K562 (cell line): ENCODE data around the gene TMEM121B. TPM values are rescaled to one million over a fixed set of nuclear protein-coding genes. Genes with fewer than 3 reads are reported as not detected.

Experiments
- ATAC-seq: fragments of 200-7000 bp; cut with Tn5 transposase; 3 replicates; pipeline ENCODE4 v1.9.1; 2020; ENCODE audit warnings: moderate library complexity
- BruUV-seq: library from RNA; stranded (reverse); fragments of 400-500 nt; replicated peaks from 2 replicates; lab custom pipeline; 2021; lab: Mats Ljungman, UMichigan
- CTCF ChIA-PET: fragments of 300-600 bp; formaldehyde crosslinking; extraction: SDS; loops from one replicate; lab custom pipeline; 2021; ENCODE audit warnings: low intra/inter-chr PET ratio; lab: Yijun Ruan, JAX
- POLR2A ChIA-PET: fragments of 300-600, 350-650 bp; sonication (Branson Sonifier 250); formaldehyde crosslinking; extraction: SDS; loops from one replicate; lab custom pipeline; 2021; ENCODE audit warnings: antibody characterized with exemption, inconsistent platforms; lab: Yijun Ruan, JAX
- DNase-seq, 4 experiments: peaks; one replicate each; pipeline versions ENCODE4 v3.0.0 to v3.0.0-alpha.2; 2011 to 2018; ENCODE audit warnings: low spot score in 3 of 4, mixed read lengths in 3 of 4; ENCODE audit errors: extremely low read depth in 1 of 4
- FAIRE-seq: peaks from 2 replicates; lab custom pipeline; 2011; peaks lifted over from hg19 to GRCh38; lab: Jason Lieb, UNC
- H2AFZ ChIP-seq: 2 replicates; pipeline ENCODE4 v1.6.0; 2011; ENCODE audit warnings: low read depth, low read length, control low read depth, inconsistent platforms
- H3K27ac ChIP-seq: fragments of 200-600 bp; 3 replicates; pipeline ENCODE4 v1.8.0; 2011; ENCODE audit warnings: low read depth, mild to moderate bottlenecking, control low read depth, inconsistent platforms, low read length, moderate library complexity, mixed read lengths; ENCODE audit errors: extremely low read depth
- H3K27me3 ChIP-seq, 2 experiments: fragments of 300-600 bp in 1 of 2; 2 replicates in 1 of 2; 3 replicates in 1 of 2; pipeline versions ENCODE4 v1.6.0 to v1.8.0; 2011; ENCODE audit warnings: inconsistent platforms in 2 of 2, low read length in 2 of 2, mild to moderate bottlenecking in 1 of 2, mixed read lengths in 1 of 2, moderate library complexity in 1 of 2; ENCODE audit not compliant: control insufficient read depth in 2 of 2, insufficient read depth in 2 of 2
- H3K36me3 ChIP-seq: fragments of 300-600 bp; 3 replicates; pipeline ENCODE4 v1.8.0; 2011; ENCODE audit warnings: mild to moderate bottlenecking, low read length, inconsistent platforms; ENCODE audit not compliant: control insufficient read depth, insufficient read depth
- H3K4me1 ChIP-seq, 2 experiments: fragments of 200-600 bp in 1 of 2; replicated peaks in 1 of 2; 2 replicates in 1 of 2; 3 replicates in 1 of 2; pipeline versions ENCODE4 v1.5.1 to v1.8.0; 2011; ENCODE audit warnings: inconsistent platforms in 2 of 2, low read length in 2 of 2, mild to moderate bottlenecking in 1 of 2, mixed read lengths in 1 of 2, moderate library complexity in 1 of 2; ENCODE audit not compliant: control insufficient read depth in 2 of 2, insufficient read depth in 2 of 2
- H3K4me2 ChIP-seq: 2 replicates; pipeline ENCODE4 v1.6.1; 2011; ENCODE audit warnings: low read length, control low read depth, inconsistent platforms, mixed read lengths; ENCODE audit not compliant: insufficient read depth
- H3K4me3 ChIP-seq: fragments of 200-600 bp; sonication (generic), shearing (Covaris generic); 2 replicates; pipeline ENCODE4 v1.5.1; 2016; ENCODE audit warnings: control low read depth, inconsistent platforms
- H3K79me2 ChIP-seq: fragments of 200-600 bp; 3 replicates; pipeline ENCODE4 v1.8.0; 2011; ENCODE audit warnings: low read length, inconsistent platforms; ENCODE audit not compliant: control insufficient read depth, insufficient read depth
- H3K9ac ChIP-seq, 2 experiments: 2 replicates each; pipeline versions ENCODE4 v1.6.0 to v1.6.1; 2011; ENCODE audit warnings: low read depth in 2 of 2, low read length in 2 of 2, control low read depth in 1 of 2, inconsistent platforms in 1 of 2, mild to moderate bottlenecking in 1 of 2, mixed read lengths in 1 of 2; ENCODE audit not compliant: insufficient read depth in 1 of 2
- H3K9me1 ChIP-seq: one replicate; pipeline ENCODE4 v1.6.0; 2011; ENCODE audit warnings: inconsistent platforms, mild to moderate bottlenecking, low read length, moderate library complexity; ENCODE audit not compliant: control insufficient read depth, insufficient read depth
- H3K9me3 ChIP-seq: replicated peaks from 2 replicates; pipeline ENCODE4 v1.5.1; 2011; ENCODE audit warnings: low read depth, low read length, inconsistent platforms; ENCODE audit not compliant: control insufficient read depth, insufficient read depth
- H4K20me1 ChIP-seq: replicated peaks from 2 replicates; pipeline ENCODE4 v1.6.1; 2011; ENCODE audit warnings: low read length, inconsistent platforms, mixed read lengths; ENCODE audit not compliant: control insufficient read depth, insufficient read depth
- ARID1B ChIP-seq: fragments of 450-650 bp; IDR thresholded peaks from 2 replicates; pipeline ENCODE4 v1.6.1; 2016; ENCODE audit warnings: antibody characterized with exemption, mild to moderate bottlenecking, inconsistent platforms
- C11orf30 ChIP-seq: fragments of 450-650 bp; IDR thresholded peaks from 2 replicates; pipeline ENCODE4 v1.6.1; 2016; ENCODE audit warnings: low read depth, mild to moderate bottlenecking
- CHD4 ChIP-seq: fragments of 200-600 bp; sonication (generic); IDR thresholded peaks from 3 replicates; pipeline ENCODE4 v1.6.1; 2012; ENCODE audit warnings: low read depth, mild to moderate bottlenecking, mixed read lengths, low read length, inconsistent platforms; ENCODE audit not compliant: insufficient read depth, insufficient replicate concordance, poor library complexity, severe bottlenecking
- HOXB6 ChIP-seq: fragments of 250-450 bp; sonication (Bioruptor Pico); IDR thresholded peaks from 2 replicates; pipeline ENCODE4 v1.5.1; 2022; ENCODE audit warnings: mild to moderate bottlenecking, borderline replicate concordance
- MAFK ChIP-seq: IDR thresholded peaks from 2 replicates; pipeline ENCODE4 v1.6.1; 2011; ENCODE audit warnings: low read length, improper control_type of control experiment
- NFE2 ChIP-seq: IDR thresholded peaks from 2 replicates; pipeline ENCODE4 v1.6.1; 2014; ENCODE audit warnings: antibody characterized with exemption, low read depth
- NFE2L1 ChIP-seq: fragments of 450-650 bp; IDR thresholded peaks from 2 replicates; pipeline ENCODE4 v1.6.1; 2016; ENCODE audit warnings: missing genetic modification characterization, low read depth, mild to moderate bottlenecking, missing compliant biosample characterization, moderate library complexity, borderline replicate concordance
- NFXL1 ChIP-seq: fragments of 450-650 bp; formaldehyde crosslinking; IDR thresholded peaks from 2 replicates; pipeline ENCODE4 v1.4.0; 2021; ENCODE audit warnings: mild to moderate bottlenecking
- NUFIP1 ChIP-seq: fragments of 450-650 bp; IDR thresholded peaks from 2 replicates; pipeline ENCODE4 v1.6.1; 2018; ENCODE audit not compliant: partially characterized antibody
- PHF20 ChIP-seq: fragments of 450-650 bp; IDR thresholded peaks from 2 replicates; pipeline ENCODE4 v1.6.1; 2018; ENCODE audit not compliant: partially characterized antibody
- POLR2H ChIP-seq: IDR thresholded peaks from 2 replicates; pipeline ENCODE4 v1.6.1; 2016; ENCODE audit warnings: missing genetic modification characterization, low read depth, mild to moderate bottlenecking, control low read depth, missing compliant biosample characterization, moderate library complexity
- RBM15 ChIP-seq: fragments of 200-400 bp; formaldehyde crosslinking; IDR thresholded peaks from 2 replicates; pipeline ENCODE4 v1.6.1; 2018; ENCODE audit warnings: mild to moderate bottlenecking, low read length, moderate library complexity; ENCODE audit not compliant: insufficient read depth
- SMARCA4 ChIP-seq: fragments of 450-650 bp; IDR thresholded peaks from 2 replicates; pipeline ENCODE4 v1.6.1; 2016
- XRCC5 ChIP-seq: fragments of 200-400 bp; formaldehyde crosslinking; IDR thresholded peaks from 2 replicates; pipeline ENCODE4 v1.6.1; 2017; ENCODE audit warnings: low read depth, mild to moderate bottlenecking, low read length
- YY1 ChIP-seq, 3 experiments: IDR thresholded peaks; 2 replicates each; pipeline ENCODE4 v1.6.1; 2011; ENCODE audit warnings: low read length in 2 of 3, mild to moderate bottlenecking in 2 of 3, moderate library complexity in 2 of 3, borderline replicate concordance in 1 of 3, control low read depth in 1 of 3, low read depth in 1 of 3; ENCODE audit not compliant: insufficient read depth in 3 of 3, insufficient replicate concordance in 2 of 3, control insufficient read depth in 1 of 3, insufficient read length in 1 of 3; ENCODE audit errors: extremely low read depth in 1 of 3
- ZNF134 ChIP-seq: fragments of 250-450 bp; sonication (Bioruptor Pico); conservative IDR thresholded peaks from 2 replicates; pipeline ENCODE4 v1.4.0; 2020
- ZNF316 ChIP-seq: fragments of 450-650 bp; IDR thresholded peaks from 2 replicates; pipeline ENCODE4 v1.6.1; 2016
- ZNF507 ChIP-seq: conservative IDR thresholded peaks from 2 replicates; pipeline ENCODE4 v1.6.1; 2017; ENCODE audit warnings: missing genetic modification characterization, missing compliant biosample characterization
- ZNF778 ChIP-seq: fragments of 450-650 bp; formaldehyde crosslinking; IDR thresholded peaks from 2 replicates; pipeline ENCODE4 v1.4.0; 2020; ENCODE audit warnings: mild to moderate bottlenecking, moderate library complexity
- ZNF780A ChIP-seq: fragments of 250-450 bp; sonication (Bioruptor Pico); IDR thresholded peaks from 2 replicates; pipeline ENCODE4 v1.5.0; 2021; ENCODE audit warnings: mild to moderate bottlenecking
- in situ Hi-C: fragments of 300-500 bp; cut with MboI; formaldehyde crosslinking; loops from 4 replicates; pipeline ENCODE4 v1.15.0; 2018; ENCODE audit warnings: inconsistent platforms, mixed read lengths
- intact Hi-C: fragments of 100-400 bp; cut with micrococcal nuclease; formaldehyde crosslinking; loops from 2 replicates; pipeline ENCODE4 v1.14.2; 2022
- polyA plus RNA-seq, 8 experiments: library from polyadenylated mRNA; depleted of rRNA in 4 of 8; stranded (reverse) in 5 of 8; unstranded in 3 of 8; fragments of >200 nt; fragmentation: Nextera tagmentation in 2 of 8; fragmentation: Illumina TruSeq in 1 of 8; extraction: Ambion mirVana in 2 of 8; extraction: Trizol in 1 of 8; gene quantifications; 2 replicates each; pipeline versions ENCODE4 v1.2.1 to v1.2.3, GENCODE V29; 2011 to 2014; ENCODE audit warnings: inconsistent platforms in 1 of 8, missing spikeins in 1 of 8
- total RNA-seq, 7 experiments: library from RNA; depleted of rRNA in 6 of 7; stranded (reverse); fragments of >200 nt in 6 of 7; fragmentation: Illumina TruSeq in 2 of 7; extraction: Trizol in 2 of 7; gene quantifications; 2 replicates each; pipeline versions ENCODE4 v1.2.1 to v1.2.3, GENCODE V29; 2011 to 2021; ENCODE audit warnings: low replicate concordance in 1 of 7
- TF ChIP-seq, protein P1 (sequence below): sonication (generic); formaldehyde crosslinking; IDR thresholded peaks from 2 replicates; pipeline ENCODE4 v1.9.0; 2022; ENCODE audit warnings: mild to moderate bottlenecking, missing genetic modification reagents
- TF ChIP-seq, protein P2 (sequence below): sonication (generic); formaldehyde crosslinking; IDR thresholded peaks from 2 replicates; pipeline ENCODE4 v1.8.1; 2023; ENCODE audit warnings: mild to moderate bottlenecking, missing genetic modification reagents

Gene TMEM121B
- total and polyA plus RNA-seq, 9 of the 15 experiments (the other 6 are each of a cell fraction or from before 2014, with no cell fraction given) = 0.03 to 0.07 (median 0.03) TPM; not detected in 6

DNA sequence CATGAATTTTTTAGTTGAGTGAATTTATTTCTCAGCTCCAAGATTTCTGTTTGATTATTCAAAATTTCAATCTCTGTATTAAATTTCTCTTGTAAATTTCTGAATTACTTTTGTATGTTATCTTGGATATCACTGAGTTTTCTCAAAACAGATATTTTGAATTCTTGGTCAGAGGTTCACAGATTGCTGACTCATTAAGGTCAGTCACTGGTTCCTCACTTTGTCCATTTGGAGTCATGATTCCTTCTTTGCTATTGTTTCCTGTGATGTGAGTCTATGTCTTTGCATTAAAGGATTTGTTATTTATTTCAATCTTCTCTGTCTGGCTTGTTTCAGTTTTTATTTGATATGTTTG is 46.5 kb downstream of the TMEM121B start:
- Histone ChIP-seq H3K4me2 (no peak overlapping the region), H3K79me2 (no peaks in the 10 kb centered on the region), H3K36me3 (no peaks in the 10 kb centered on the region), H3K9me3 (no peaks in the 10 kb centered on the region), H3K9ac (no peak overlapping the region), H4K20me1 (0 out of 2 replicates have a peak, but pooled peaks cover 3% of the 10 kb centered on the region), H3K27ac (no peak overlapping the region), H2AFZ (no peak overlapping the region), H3K9me1 (no peaks in the 10 kb centered on the region), H3K27me3 (no peaks in the 10 kb centered on the region), H3K4me3 (no peak overlapping the region), H3K4me1 (peaks cover 0 to 4% of the 10 kb centered on the region in 2 experiments; a peak in 1 of 5 replicates)
- ChIA-PET CTCF (interaction anchor here (0.7 to 1.8 kb wide), 6 partner anchors 97 to 427 kb away, joined by 3 to 11 read pairs (median 5); no protein-coding TSS in a partner anchor), POLR2A (interaction anchor here (0.6 to 1.0 kb wide), 4 partner anchors 9 to 402 kb away, joined by 3 to 4 read pairs (median 3); no protein-coding TSS in a partner anchor)
- BruUV-seq = no TSS peak
- in situ Hi-C loops (loop anchor here (5.0 kb wide), 1 partner anchor 428 kb away; no protein-coding TSS in a partner anchor), intact Hi-C loops (loop anchor here (1.0 kb wide), 1 partner anchor 97 kb away; no protein-coding TSS in a partner anchor)
- FAIRE-seq = no peak
- ATAC-seq = peak; percentile 25; the same call in 1 of the 3 replicates
- DNase-seq = no peak
- TF ChIP-seq, protein P1, sequence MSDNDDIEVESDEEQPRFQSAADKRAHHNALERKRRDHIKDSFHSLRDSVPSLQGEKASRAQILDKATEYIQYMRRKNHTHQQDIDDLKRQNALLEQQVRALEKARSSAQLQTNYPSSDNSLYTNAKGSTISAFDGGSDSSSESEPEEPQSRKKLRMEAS (CRISPR knock-in tag) = no peak
- TF ChIP-seq NUFIP1 (no peak), ARID1B (0 out of 2 replicates have a peak, but pooled peaks have one; percentile 29), NFE2L1 (tag) (peak; percentile 41; the same call in 1 of the 2 replicates), NFE2 (peak; percentile 70; the same call in 1 of the 2 replicates), XRCC5 (no peak), ZNF316 (peak; percentile 94), CHD4 (no peak), NFXL1 (CRISPR knock-in tag) (no peak), SMARCA4 (peak; percentile 29; the same call in 1 of the 2 replicates), ZNF778 (CRISPR knock-in tag) (no peak), PHF20 (no peak), ZNF134 (CRISPR knock-in tag) (no peak), ZNF780A (CRISPR knock-in tag) (no peak), ZNF507 (tag) (no peak), POLR2H (no peak), RBM15 (no peak), YY1 (IDR thresholded peaks at IDR 0.05; ENCODE audit: borderline replicate concordance in 1 of 3, control insufficient read depth in 1 of 3, extremely low read depth in 1 of 3, insufficient read depth in 3 of 3, insufficient read length in 1 of 3, insufficient replicate concordance in 2 of 3, low read depth in 1 of 3, low read length in 2 of 3) (no peak), HOXB6 (no peak), C11orf30 (peak; percentile 90), MAFK (peak; percentile 54)
- TF ChIP-seq, protein P2, sequence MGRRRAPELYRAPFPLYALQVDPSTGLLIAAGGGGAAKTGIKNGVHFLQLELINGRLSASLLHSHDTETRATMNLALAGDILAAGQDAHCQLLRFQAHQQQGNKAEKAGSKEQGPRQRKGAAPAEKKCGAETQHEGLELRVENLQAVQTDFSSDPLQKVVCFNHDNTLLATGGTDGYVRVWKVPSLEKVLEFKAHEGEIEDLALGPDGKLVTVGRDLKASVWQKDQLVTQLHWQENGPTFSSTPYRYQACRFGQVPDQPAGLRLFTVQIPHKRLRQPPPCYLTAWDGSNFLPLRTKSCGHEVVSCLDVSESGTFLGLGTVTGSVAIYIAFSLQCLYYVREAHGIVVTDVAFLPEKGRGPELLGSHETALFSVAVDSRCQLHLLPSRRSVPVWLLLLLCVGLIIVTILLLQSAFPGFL (CRISPR knock-in tag) = no peak
